Progenitor cell of endocrine pancreas (in vitro differentiated cells): ENCODE measurements around the gene FBXL13. TPM values are rescaled to one million over a fixed set of nuclear protein-coding genes. Genes with fewer than 3 reads are reported as not detected.
"Not testable (repeated sequence)": the region's sequence is repeated elsewhere in the genome, so short reads cannot be mapped to it uniquely, and the experiment has no call there.

Source experiments
- DNase-seq: peaks from one replicate; pipeline ENCODE4 v3.0.0; 2021; ENCODE audit warnings: low spot score; ENCODE audit not compliant: unreplicated experiment
- H3K27ac Mint-ChIP-seq: 2 replicates; pipeline ENCODE4 v1.8.0; 2021; ENCODE audit warnings: mild to moderate bottlenecking, moderate library complexity, mixed read lengths
- H3K27me3 Mint-ChIP-seq: 2 replicates; pipeline ENCODE4 v1.8.0; 2021; ENCODE audit warnings: mixed read lengths
- H3K36me3 Mint-ChIP-seq: 2 replicates; pipeline ENCODE4 v1.8.0; 2022; ENCODE audit warnings: mixed read lengths; ENCODE audit not compliant: insufficient read depth
- H3K4me1 Mint-ChIP-seq: 2 replicates; pipeline ENCODE4 v1.8.0; 2021; ENCODE audit warnings: low read depth, mixed read lengths
- H3K4me3 Mint-ChIP-seq: 2 replicates; pipeline ENCODE4 v1.8.0; 2021; ENCODE audit warnings: low read depth, mild to moderate bottlenecking, moderate library complexity, mixed read lengths
- H3K9me3 Mint-ChIP-seq: 2 replicates; pipeline ENCODE4 v1.8.0; 2021; ENCODE audit warnings: low read depth, mixed read lengths
- total RNA-seq: library from RNA; stranded (reverse); gene quantifications from 2 replicates; pipeline ENCODE4 v1.2.1, GENCODE V29; 2021
- TF ChIP-seq, protein P1 (sequence below): fragments of 200-600 bp; sonication (generic); IDR thresholded peaks from one replicate; pipeline ENCODE4 v1.5.0; 2021; ENCODE audit warnings: antibody characterized with exemption, mild to moderate bottlenecking; ENCODE audit not compliant: unreplicated experiment

The FBXL13 gene
- total RNA-seq, 1 donor from 2014 or later, result 9.1 TPM

DNA sequence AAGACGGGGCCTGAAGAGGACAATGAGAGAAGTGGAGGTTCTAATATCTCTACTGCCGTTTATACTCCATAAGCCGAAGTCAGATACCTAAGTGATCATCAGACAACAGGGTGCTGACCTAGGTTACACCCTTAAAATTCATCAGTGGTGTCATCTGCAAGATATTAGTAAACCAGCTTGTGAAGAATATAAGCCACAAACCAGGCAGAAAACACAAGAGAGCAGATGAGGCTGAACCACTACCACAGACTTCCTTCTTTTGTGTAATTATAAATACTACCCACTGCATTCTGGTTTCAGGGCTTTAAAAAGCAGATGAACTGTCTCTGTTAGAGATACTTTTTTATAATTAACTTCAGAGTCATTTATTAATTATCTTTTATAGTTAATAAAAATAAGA is 230.7 kb downstream of the FBXL13 start:
- Mint-ChIP-seq H3K4me3 (no peak overlapping the region), H3K27me3 (no peaks in the 10 kb centered on the region), H3K4me1 (peaks cover 8% of the 10 kb centered on the region), H3K9me3 (peaks cover 5% of the 10 kb centered on the region), H3K36me3 (peaks cover 11% of the 10 kb centered on the region), H3K27ac (no peak overlapping the region)
- DNase-seq, result no peak
- TF ChIP-seq, protein P1, sequence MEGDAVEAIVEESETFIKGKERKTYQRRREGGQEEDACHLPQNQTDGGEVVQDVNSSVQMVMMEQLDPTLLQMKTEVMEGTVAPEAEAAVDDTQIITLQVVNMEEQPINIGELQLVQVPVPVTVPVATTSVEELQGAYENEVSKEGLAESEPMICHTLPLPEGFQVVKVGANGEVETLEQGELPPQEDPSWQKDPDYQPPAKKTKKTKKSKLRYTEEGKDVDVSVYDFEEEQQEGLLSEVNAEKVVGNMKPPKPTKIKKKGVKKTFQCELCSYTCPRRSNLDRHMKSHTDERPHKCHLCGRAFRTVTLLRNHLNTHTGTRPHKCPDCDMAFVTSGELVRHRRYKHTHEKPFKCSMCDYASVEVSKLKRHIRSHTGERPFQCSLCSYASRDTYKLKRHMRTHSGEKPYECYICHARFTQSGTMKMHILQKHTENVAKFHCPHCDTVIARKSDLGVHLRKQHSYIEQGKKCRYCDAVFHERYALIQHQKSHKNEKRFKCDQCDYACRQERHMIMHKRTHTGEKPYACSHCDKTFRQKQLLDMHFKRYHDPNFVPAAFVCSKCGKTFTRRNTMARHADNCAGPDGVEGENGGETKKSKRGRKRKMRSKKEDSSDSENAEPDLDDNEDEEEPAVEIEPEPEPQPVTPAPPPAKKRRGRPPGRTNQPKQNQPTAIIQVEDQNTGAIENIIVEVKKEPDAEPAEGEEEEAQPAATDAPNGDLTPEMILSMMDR, result no peak

GRCh38 chr7:102842284-102842683 is 232.3 kb downstream of the FBXL13 start:
- Mint-ChIP-seq H3K4me1 (peaks cover 8% of the 10 kb centered on the region), H3K27me3 (no peaks in the 10 kb centered on the region), H3K36me3 (peaks cover 12% of the 10 kb centered on the region), H3K27ac (no peak overlapping the region), H3K9me3 (peaks cover 5% of the 10 kb centered on the region), H3K4me3 (no peak overlapping the region)
- TF ChIP-seq, protein P1, result no peak
- no peak for DNase-seq

- TF ChIP-seq, protein P1, result no peak
- H3K27ac Mint-ChIP-seq, result no peak overlapping the region
- peaks cover 15% of the 10 kb centered on the region for H3K36me3 Mint-ChIP-seq
- H3K9me3 Mint-ChIP-seq, result peaks cover 5% of the 10 kb centered on the region
- peaks cover 8% of the 10 kb centered on the region for H3K4me1 Mint-ChIP-seq
- DNase-seq, result no peak
- H3K27me3 Mint-ChIP-seq, result no peaks in the 10 kb centered on the region
- H3K4me3 Mint-ChIP-seq, result no peak overlapping the region
Observed at GRCh38 chr7:102841290-102841689, 233.3 kb downstream of the FBXL13 start.

- H3K4me1 Mint-ChIP-seq, result peaks cover 8% of the 10 kb centered on the region
- TF ChIP-seq, protein P1, result no peak
- no peak overlapping the region for H3K27ac Mint-ChIP-seq
- H3K9me3 Mint-ChIP-seq, result peaks cover 5% of the 10 kb centered on the region
- no peaks in the 10 kb centered on the region for H3K27me3 Mint-ChIP-seq
- peaks cover 16% of the 10 kb centered on the region for H3K36me3 Mint-ChIP-seq
- no peak for DNase-seq
- no peak overlapping the region for H3K4me3 Mint-ChIP-seq
Observed at GRCh38 chr7:102840404-102840803, 234.2 kb downstream of the FBXL13 start.

- H3K4me1 Mint-ChIP-seq, H3K27me3 Mint-ChIP-seq: not testable (repeated sequence)
Observed at GRCh38 chr7:102838572-102839101, 236.0 kb downstream of the FBXL13 start.

DNA sequence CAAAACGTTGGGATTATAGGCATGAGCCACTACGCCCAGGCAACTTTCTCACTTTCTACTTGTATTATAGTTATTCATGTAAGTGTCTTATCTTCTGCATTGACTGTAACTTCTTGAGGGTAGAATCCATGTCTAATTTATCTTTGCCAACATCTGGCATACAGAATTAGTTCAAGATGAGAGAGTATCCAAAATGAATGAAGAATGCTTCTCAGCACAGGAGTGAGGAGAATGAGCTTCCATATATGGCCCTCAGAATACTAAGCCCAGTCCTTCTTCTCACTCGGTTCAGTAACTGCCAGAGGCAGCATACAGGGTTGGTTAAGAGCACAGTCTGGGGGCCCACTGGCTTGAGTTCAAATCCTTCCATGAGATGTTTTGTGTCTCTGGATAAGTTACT is 236.8 kb downstream of the FBXL13 start:
- no peak for DNase-seq
- TF ChIP-seq, protein P1, result no peak

More at GRCh38 chr7:102838572-102839101, 236.0 kb downstream of the FBXL13 start:
- H3K4me3 Mint-ChIP-seq, DNase-seq, H3K9me3 Mint-ChIP-seq: not testable (repeated sequence)
- peak overlapping the region; percentile 71 for H3K27ac Mint-ChIP-seq
- H3K36me3 Mint-ChIP-seq, result peaks cover 14% of the 10 kb centered on the region

More for the DNA sequence above, 236.8 kb downstream of the FBXL13 start:
- Mint-ChIP-seq H3K27me3 (no peaks in the 10 kb centered on the region), H3K4me3 (no peak overlapping the region), H3K27ac (no peak overlapping the region), H3K36me3 (peaks cover 13% of the 10 kb centered on the region), H3K4me1 (peaks cover 8% of the 10 kb centered on the region), H3K9me3 (peaks cover 5% of the 10 kb centered on the region)
